HG02678 (cell line): Measurements from ENCODE around the gene MTCH1.

Experiments
- ATAC-seq: cut with Tn5 transposase; IDR thresholded peaks from one replicate; pipeline ENCODE4 v1.9.1; 2021; ENCODE audit warnings: mild to moderate bottlenecking, moderate library complexity; ENCODE audit not compliant: unreplicated experiment

MTCH1 gene

DNA sequence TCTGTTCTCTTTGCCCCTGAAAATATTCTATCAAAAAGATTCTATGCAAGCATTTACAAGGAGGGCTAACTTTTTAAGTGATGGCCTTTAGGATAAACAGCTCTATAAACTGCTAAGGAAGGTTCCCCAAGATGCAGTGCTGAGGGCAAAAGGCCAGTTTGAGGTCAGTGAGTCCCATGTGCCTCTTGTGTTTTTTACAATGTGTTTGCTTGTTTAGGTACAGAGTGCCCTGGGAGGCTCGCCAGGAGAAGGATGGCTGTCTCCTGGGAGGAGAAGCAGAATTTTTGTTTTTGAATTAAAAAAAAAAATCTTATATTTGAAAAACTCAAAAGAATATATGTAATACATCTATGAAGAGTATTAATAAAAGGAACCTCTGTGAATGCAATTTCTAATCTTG lies 12.8 kb downstream of the MTCH1 start:
- ATAC-seq: no peak

DNA sequence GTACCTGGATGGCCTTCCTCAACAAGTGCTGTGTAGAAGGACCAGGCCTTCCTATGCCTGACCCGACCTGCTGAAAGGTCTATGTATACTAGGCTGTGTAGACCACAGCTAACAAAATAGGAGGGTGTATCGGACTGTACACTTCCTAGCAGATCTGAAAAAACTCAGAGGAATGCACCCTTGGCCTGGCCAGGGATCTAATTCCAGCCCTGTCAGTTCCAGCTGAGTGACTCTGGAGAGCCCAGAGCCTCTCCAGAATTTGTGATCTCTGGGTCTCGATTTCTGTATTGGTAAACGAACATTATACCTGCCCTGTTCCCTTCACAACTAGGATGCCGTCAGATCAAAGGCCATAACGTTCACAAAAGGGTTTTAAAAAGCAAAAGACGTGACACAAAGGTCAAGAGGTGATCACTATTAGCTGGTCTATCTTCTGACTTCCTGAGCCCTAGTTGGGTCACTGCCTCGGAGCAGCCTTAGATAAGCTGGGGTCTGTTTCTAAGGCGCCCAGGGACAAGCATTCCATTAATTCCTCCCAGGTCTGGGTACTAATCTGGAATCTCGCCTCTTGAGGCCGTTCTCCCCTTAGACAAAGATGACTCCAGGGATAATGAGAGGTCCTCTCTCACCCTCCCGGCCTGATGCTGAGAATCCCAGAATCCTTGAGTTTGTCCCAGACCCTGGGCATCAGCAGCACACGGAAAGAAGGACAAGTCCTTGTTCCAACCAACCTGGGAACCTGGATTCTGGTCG lies 13.9 kb downstream of the MTCH1 start:
- no peak for ATAC-seq

DNA sequence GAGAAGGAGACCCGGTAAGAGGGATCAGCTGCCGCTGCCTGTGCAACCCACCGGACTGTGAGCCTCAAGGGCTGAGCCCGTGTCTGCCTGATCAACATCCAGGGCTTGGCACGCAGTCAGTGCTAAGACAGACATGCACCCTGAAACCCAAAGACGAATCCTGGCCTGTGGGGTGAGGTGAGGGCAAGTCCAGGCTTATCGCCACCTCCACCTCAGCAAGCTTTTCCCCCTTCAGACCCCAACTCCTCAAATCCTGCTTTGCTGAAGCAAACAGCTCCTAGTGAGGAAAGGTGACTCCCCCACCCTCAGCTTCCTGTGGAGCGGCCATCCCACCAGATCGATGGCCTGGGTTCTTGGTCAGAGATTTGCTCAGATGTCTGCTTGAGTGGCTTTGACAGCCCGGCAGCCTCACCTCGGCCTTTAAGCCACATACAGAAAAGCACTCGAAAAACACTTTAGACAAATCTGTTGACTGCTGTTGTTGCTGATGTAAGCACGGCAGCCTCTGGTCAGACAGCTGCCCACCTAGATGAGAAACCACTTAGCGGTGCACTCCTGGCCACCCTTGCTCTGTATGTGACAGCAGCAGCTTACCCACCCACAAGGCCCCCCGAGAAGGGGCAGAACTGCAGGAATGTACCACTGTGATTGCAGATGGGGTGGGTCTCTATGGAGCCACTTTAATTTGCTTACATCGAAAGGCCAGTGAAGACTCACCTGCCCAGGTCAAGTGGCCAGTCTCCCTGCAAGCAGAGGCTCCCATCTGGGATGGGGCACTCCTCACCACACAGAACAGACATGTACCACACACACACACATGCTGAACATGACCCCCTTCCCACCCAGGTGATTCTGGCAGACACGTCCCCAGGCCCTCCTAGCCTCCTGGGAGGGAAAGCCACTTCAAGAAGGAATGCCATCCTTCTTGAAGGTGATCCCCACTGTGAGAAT lies 14.8 kb downstream of the MTCH1 start:
- ATAC-seq: no peak

DNA sequence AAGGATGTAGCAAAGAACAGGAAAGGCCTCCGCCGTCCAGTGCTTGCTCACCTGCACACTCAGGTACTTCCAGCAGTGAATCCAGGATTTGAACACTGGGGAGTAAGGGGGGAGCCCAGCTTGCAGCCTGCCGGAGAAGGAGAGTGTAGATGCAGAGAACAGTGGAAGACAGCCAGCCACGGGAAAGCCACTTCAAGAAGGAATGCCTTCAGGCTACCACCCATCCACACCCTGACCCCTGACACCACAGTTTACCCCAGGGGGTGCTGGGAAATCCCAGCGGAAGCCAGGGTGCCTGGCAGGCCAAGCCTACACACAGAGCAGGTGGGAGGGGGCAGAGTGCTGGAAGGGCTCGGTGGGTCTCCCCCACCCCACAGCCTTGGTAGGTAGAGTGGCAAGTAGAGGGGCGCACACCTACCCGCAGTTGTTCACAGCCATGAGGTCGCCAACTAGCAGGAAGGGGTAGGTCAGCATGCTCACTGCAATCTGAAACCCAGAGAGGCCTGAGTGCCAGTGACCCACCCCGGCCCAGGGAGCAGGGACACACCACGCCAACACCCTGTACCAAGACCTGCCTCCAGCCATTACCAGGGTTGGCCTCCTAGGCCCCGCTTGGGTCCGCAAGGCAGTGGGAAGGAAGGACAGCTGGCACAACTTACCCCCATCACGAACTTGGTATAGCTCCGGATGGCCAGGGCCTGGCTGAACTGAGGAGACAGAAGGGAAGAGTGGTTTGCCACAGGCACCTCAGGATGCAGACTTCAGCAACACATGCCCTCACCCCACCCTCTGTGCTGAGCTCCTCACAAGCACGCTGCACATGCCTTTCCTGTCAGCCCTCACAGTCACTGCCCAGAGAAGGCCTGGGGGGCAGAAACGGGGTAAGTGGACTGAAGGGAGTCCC lies 15.8 kb downstream of the MTCH1 start:
- no peak for ATAC-seq

DNA sequence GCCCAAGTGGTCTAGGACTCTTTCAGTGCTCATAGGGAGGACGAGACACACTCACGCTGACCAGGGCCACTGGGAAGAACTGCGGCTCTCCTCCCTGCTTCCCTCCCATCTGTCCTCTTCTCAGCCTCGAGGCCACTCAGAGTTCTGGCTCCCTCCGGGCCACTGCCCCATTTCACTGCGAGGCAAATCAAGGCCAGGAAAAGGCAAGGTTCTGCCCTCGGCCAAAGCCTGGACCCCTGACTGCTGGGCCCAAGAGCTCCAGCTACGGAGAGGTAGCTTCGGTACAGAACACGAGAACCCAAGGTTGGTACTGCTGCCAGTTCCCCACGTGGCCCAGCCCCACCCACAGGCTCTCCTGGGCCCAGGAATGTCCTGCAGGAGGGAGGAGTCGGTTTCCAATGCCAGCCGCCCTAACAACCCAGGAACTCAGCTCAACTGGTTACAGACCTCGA lies 16.7 kb downstream of the MTCH1 start:
- no peak for ATAC-seq

DNA sequence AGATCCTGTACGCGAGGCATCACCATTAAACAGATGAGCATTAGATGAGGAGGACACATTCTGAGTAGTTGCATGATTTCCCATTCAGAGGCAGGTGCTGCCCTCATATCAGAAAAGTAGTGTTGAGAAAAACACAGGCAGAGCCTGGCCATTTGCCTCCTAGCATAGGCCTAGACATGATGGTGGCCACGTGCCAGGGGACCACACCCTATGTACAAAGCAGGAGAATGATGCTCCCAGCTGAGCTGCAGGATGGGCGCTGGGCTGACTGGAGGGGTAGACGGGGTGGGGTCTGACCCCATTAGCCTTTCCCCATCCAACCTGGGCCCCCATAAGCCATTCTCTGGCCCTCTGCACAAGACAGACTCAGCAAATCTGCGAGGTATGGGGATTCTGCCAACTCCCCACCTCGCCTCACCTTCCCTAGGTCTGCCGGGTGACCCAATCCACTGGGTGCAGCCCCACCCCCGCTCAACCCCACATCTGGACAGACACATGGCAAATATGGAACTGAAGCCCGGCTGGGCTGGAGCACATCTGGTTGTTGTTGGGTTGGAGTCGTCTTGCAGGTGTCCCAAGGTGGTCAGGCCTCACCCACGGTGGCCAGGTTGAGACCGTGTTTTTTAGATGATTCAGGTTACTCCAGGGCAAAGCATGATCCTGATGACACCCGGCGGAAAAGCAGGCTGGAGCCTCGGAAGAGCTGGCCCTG lies 17.6 kb downstream of the MTCH1 start:
- ATAC-seq: no peak

DNA sequence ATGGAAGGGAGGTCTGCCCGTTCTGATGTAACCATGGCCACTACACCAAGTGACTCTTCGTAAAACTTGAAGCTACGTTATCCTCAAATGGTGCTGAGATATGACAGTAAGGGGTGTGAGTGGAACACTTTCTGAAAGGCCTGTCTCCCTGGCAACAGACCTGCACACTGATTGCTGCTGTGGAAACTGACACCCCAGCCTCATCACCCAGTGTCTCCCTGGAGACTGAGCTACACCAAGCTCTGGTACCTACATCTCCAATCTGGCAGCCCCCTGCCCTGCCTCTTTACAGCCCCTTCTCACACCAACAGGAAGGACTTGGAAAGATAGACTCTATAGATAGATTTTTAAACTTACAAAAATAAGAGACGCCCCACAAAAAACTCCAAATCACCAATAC lies 18.2 kb downstream of the MTCH1 start:
- no peak for ATAC-seq

DNA sequence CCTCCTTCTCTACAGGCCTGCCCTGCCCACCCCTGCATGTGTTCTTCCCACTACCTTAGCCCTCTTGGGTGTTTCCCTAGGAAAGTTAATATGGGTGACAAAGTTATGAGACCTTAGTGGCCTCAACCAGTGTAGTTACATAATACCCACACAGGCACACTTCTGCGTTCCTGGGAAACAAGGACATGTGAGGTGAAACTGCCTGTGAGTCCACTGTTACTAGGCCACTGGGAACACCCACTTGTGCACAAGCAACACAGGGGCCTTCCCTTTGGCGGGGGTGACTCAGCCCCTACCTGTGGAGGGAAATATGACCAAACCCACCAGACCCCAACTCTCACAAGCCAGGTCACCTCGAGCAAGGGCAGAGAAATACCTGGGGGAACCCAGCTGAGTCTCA lies 18.7 kb downstream of the MTCH1 start:
- ATAC-seq: no peak

DNA sequence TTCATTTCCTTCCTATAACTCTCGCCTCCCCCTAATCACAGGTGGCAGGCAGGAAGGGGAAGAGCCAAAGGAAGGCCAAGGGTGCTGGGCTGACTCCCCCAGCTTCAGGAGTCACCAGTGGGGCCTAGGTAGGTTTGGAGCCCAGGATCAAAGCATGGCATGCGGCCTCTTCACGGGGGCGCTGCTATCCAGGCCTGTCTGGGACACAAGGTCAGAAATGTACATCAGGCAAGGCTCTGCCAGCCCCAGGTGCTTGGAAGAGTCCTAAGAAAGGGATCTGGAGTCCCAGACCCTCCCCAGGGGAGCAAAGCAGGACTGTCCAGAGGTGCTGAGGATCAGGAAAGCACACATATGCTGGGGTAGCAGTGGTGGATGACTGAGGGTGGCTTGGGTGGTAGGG lies 21.1 kb downstream of the MTCH1 start:
- ATAC-seq: no peak

DNA sequence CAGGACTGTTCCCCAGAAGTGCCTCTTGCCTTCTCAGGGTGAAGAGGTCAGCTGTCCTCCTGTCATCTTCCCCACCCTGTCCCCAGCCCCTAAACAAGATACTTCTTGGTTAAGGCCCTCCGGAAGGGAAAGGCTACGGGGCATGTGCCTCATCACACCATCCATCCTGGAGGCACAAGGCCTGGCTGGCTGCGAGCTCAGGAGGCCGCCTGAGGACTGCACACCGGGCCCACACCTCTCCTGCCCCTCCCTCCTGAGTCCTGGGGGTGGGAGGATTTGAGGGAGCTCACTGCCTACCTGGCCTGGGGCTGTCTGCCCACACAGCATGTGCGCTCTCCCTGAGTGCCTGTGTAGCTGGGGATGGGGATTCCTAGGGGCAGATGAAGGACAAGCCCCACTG lies 21.6 kb downstream of the MTCH1 start:
- no peak for ATAC-seq

DNA sequence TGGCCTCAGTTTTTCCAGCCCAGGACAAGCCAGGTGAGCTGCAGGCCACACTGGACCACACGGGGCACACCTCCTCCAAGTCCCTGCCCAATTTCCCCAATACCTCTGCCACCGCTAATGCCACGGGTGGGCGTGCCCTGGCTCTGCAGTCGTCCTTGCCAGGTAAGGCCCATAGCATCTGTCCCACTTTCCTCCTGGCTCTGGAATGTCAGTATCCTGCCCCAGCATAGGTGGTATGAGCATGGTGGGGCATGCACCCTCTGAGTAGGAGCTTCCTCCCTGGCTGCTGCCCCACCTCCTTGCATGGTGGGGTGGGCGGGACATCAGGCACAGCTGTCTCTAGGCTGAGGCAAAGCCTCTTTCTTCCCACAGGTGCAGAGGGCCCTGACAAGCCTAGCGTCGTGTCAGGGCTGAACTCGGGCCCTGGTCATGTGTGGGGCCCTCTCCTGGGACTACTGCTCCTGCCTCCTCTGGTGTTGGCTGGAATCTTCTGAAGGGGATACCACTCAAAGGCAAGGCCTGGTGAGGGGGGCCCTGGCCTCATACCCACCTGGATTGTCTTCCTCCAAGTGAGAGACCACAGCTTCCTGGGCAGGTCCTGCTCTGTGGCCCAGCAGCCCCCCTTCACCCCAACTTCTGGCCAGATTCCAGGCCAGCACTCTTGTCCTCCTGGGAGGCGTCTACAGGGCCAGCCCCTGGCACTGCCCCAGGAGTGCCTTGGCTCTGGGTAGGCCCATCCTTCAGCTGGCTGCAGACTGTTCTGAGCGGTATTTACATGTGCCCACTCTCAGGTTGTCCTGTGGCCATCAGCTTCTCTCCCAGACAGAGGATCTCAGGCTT lies 22.3 kb downstream of the MTCH1 start:
- ATAC-seq: no peak

DNA sequence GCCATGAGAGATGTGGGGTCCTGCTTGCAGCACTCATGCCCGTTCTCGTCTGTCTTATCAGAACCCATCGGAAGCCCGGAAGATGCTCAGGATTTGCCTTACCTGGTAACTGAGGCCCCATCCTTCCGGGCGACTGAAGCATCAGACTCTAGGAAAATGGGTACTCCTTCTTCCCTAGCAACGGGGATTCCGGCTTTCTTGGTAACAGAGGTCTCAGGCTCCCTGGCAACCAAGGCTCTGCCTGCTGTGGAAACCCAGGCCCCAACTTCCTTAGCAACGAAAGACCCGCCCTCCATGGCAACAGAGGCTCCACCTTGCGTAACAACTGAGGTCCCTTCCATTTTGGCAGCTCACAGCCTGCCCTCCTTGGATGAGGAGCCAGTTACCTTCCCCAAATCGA lies 23.1 kb downstream of the MTCH1 start:
- no peak for ATAC-seq

DNA sequence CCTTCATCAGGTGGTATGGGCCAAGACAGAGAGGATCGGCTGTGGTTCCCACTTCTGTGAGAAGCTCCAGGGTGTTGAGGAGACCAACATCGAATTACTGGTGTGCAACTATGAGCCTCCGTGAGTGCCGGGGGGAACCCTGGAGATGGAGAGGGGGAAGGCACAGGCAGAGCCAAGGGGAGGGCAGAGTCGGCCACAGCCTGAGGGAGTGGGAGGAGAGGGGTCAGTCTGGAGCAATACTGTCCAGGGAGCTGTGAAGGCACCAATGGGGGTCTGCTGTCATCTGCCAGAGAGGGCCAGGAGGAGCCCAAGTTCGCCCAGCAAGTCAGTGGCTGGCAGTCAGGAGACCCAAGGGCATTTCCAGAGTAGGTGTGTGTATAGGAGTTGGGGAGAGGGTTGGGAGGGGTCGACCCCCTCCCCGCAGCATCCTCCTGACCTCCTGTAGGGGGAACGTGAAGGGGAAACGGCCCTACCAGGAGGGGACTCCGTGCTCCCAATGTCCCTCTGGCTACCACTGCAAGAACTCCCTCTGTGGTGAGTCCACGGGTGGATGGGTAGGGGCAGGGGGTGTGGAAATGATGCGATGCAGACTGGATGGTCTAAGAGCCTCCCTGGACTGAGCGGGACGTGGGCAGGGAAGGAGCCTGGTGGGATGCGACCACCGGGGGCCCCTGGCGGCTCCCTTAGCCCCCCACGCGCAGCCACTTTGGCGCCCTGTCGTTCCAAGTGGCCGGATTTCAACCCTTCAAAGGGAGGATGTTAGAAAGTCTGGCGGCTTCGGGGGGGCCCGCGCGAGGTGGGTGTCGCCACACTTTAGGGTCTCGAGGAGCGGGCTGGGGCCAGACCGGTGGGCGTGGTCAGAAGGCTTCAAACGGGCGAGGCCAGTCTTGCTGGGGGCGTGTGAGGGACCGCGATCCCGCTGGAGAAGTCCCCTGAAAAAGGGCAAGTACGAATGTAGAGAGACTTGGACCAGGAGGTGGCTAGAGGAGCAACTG lies 24.3 kb downstream of the MTCH1 start:
- no peak for ATAC-seq

DNA sequence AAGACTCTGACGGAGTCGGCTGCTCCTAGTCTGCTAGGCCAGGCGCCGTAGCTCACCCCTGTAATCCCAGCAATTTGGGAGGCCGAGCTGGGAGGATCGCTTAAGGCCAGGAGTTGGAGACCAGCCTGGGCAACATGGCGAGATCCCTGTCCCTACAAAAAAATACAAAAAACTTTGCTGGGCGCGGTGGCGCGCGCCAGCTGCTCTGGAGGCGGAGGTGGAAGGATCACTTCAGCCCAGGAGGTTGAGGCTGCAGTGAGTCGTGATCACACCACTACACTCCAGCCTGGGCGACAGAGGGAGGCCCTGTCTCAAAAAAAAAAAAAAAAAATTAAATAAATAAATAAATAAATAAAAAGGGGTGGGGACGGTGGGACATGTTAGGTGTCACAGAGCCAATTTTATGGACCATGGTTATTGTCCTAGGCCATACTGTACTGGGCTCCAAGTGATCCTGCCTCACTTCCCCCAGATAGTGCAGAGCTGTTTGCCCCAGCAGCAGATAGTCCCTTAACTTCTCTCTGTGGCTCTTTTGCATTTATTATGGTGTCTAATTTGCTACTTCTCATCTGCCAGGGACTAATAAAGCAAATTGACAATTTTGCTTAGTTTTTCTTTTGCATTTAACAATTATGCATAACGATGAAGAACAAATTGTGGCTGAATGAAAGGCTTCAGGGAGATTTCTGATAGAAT lies 26.3 kb downstream of the MTCH1 start:
- no peak for ATAC-seq

DNA sequence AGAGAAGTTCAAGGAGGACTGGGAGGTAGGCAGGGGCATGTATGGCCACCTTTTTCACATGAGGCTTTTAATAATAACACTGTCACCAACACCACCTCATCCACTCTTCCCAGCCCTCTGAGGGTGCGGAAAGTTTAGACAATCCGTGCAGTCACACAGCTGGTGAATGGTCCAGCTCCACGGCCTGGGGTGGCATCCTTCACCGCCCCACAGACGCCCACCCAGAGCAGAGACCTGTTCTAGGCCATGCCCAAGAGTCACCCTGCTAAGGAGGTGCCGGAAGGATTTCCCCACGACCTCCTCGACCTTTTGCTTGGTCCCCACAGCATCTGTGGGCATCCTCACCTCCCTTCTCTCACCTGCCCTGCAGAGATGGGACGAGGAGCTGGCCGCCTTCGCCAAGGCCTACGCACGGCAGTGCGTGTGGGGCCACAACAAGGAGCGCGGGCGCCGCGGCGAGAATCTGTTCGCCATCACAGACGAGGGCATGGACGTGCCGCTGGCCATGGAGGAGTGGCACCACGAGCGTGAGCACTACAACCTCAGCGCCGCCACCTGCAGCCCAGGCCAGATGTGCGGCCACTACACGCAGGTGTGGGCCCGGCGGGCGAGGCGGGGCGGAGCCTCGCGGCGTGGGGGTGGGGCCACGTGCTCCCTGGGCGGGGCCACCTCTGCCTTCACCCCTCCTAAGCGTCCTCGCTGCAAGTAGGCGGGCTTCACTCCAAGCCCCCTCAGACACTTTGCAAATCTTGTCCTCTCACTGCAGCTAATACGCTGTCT lies 27.0 kb downstream of the MTCH1 start:
- ATAC-seq: no peak

DNA sequence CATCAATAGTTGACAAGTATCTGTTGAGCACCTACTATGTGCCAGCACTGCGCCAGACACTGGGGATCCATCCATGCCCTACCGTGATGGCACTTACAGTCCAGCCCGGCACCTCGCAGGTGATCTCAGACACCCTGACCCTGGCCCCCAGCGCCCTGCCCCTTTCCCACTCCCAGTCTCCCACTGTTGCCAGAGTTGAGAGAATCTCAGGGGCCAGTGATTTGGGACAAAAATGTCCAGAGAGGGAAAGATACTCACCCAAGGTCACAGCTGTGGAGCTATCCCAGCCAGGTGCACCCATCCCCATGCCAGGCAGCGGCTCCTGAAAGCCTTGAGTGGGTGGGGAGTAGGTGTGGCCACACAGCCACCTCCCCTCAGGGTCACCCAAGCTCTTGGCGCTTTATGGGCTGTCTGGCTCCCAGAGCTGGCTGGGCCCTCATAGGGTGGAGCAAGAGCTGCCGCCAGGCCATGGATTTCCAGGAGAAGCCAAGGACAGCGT lies 28.2 kb downstream of the MTCH1 start:
- ATAC-seq: no peak

DNA sequence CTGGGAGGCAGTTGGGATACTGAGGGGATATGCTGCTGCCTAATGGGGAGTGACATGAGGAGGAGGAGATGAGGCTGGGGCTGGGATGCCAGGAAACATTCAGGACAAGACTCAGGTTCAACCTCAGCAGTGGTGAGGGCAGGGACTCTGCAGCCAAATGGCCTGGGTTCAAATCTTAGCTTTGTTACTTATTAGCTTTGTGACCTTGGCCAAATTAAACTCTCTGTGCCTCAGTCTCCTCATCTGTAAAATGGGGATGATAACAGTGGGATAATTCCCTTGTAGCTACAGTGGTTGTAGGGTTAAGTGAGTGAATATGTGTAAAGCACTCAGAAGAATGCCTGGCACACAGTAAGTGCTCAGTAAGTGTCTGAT lies 29.6 kb downstream of the MTCH1 start:
- ATAC-seq: no peak
